GM21526 (cell line): Measurements from ENCODE around the gene ABTB2.

Source experiments
- ATAC-seq: cut with Tn5 transposase; IDR thresholded peaks from one replicate; pipeline ENCODE4 v1.9.1; 2021; ENCODE audit warnings: moderate library complexity; ENCODE audit not compliant: unreplicated experiment, low FRiP score

ABTB2 gene

GRCh38 chr11:34160049-34160721, 197.6 kb downstream of the ABTB2 start:
- ATAC-seq, result no peak

GRCh38 chr11:34158661-34159060, 199.1 kb downstream of the ABTB2 start:
- ATAC-seq, result no peak

DNA sequence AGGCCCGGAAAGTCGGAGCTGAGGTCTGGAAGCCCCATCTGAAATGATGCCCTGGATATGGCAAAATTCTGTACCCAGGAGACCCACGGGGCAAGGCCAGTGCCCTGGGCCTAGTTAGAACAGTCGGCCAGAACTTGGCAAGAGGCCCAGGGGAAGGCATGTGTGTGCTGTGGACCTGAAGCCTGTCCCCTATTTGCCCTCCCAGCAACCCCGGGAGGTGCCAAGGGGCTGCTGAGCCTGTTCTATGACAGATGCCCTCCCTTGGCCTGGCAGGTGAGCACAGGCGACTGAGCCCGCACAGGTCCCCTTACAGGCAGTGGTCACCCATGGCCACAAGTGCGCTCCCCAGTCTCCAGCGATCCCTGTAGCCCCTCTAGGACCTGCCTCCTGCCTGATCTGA, 200.6 kb downstream of the ABTB2 start:
- no peak for ATAC-seq

DNA sequence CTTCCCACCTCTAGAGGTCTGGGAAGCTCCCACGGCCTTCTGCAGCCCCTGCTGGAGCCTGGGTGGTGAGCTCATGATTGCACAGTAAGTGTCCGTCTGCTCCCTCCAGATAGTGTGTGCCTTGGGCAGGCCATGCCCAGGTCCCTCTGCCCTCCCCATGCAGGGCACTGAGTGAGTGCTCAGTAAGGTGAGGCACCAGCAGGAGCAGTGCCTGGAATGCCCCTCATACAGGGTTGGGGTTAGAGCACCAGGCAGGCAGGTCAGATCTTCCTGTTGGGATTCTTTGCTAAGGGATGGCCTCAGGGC, 202.1 kb downstream of the ABTB2 start:
- no peak for ATAC-seq

GRCh38 chr11:34155057-34155756, 202.6 kb downstream of the ABTB2 start:
- no peak for ATAC-seq

DNA sequence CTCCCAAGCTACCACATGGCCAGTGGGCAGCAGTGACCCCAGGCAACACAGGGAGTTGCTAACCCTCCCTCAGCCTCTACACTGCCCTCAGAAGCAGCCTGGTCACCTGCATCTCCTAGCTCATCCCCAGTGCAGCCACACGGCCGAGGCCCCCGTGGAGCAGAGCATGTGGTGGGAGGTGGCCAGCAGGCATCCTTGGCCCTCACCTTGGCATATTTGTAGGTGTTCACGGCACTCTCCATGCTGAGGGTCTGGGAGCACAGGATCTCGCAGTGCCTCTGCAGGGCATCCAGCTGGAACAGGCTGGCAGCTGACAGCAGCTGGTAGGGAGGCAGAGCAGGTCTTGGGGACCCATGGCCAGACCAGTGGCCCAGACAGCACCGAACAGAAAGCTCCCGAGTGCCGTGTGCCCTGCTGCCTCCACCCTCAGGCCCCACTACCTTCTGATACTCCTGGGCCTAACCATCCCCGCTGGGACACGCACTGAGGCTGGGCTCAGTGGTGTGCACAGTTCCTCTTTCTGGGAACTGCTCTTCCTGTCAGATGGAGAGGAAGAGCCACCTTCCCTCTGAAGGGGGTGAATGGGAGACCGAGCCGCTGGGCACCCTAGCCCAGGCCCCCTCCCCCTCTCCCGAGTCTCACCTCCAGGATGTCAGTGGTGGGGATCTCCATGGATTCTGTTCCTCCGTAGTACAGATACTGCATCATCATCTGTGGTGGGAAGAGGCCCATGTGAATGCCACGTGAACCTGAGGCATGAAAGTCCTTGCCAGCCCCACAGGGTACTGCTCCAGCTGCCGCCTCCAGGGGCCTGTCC, 203.5 kb downstream of the ABTB2 start:
- peak; percentile 63 for ATAC-seq

- no peak for ATAC-seq
Observed at GRCh38 chr11:34151916-34152845, 205.6 kb downstream of the ABTB2 start.

DNA sequence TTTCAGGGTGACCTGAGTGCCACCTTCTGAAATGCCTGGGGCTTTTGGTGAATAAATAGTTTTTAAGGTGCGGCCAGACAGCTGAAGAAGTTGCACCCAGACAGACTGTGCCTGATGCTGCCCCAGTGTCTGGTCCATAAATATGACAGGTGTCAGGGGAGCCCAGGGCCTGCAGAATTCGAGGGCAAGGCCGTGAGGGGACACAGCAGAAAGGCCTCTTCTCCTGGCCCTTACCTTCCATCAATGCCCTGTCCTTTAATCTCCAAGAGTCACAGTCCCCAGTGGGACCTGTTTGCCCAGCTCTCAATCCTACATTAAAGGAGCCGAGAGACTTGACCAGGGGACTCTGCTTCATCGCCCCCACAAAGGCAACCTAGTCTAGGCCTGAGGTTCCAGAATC, 206.6 kb downstream of the ABTB2 start:
- ATAC-seq, result no peak

- ATAC-seq, result no peak
Observed at GRCh38 chr11:34150494-34151151, 207.2 kb downstream of the ABTB2 start.

GRCh38 chr11:34149786-34150185, 208.0 kb downstream of the ABTB2 start:
- no peak for ATAC-seq

DNA sequence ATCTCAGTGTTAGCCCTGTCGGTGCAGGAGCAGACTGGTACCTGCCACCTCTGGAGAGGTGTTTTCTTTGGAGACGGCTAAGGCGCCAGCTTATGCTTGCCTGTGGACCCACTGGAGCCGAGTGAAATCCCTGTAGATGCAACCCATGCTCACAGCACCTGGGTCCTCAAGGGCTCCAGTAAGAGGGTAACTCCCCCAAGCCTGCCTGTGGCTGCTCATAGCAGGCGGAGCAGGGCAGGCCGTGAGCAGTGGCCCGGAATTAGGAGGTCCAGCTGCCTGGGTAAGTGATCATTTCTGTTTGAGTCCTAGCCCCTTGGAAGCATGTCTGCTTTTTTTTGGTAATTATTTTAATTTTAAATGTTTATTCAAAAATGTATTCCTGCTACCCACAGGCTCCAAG, 208.5 kb downstream of the ABTB2 start:
- ATAC-seq, result no peak

DNA sequence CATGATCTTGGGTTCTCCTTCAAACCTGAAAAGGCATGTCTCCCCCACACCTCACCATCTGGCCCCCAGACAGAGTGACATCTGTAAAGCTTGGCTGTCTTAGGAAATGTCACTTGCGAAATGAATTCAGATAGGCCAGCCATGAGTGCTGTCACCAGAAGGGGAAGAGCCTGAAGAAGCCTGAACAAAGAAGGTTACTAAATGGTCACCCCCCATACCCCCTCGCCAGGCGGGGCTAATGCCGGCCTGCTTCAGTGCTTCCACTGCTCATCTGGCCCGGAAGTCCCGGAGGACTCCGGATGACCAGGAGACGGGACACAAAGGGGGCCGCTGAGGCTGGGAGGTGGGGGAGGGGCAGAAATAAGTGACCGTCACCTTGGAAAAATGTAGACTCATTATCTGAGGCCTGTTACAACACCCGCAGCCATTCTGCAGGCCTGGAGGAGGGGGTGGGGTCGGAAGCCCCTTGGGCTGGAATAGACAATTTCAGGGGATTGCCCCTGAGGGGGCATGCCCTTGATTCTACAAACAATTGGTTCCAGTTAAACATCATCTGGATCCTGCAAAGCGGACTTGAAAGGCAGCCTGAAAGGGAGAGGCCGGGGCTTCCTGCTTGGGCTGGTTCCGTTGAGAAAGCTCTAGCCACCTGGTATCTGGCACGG, 209.2 kb downstream of the ABTB2 start:
- ATAC-seq, result no peak

DNA sequence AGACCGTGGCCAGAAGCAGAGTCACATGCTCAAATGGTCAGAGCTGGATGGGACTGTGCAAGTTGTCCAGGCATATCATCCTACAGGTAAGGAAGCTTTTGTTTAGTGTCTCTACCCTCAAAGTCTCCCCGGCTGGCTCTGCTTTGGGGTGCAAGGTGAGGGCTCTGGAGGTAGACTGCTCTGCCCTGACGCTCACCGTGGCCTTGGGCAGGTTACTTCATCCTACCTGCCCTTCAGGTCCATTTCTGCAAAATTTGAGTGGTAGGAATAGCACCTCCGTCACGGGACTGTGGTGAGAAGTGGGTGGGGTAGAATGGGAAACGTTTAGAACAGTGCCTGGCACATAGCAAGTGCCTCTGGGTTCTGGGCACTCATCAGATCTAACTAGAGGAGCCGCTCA, 210.2 kb downstream of the ABTB2 start:
- no peak for ATAC-seq

DNA sequence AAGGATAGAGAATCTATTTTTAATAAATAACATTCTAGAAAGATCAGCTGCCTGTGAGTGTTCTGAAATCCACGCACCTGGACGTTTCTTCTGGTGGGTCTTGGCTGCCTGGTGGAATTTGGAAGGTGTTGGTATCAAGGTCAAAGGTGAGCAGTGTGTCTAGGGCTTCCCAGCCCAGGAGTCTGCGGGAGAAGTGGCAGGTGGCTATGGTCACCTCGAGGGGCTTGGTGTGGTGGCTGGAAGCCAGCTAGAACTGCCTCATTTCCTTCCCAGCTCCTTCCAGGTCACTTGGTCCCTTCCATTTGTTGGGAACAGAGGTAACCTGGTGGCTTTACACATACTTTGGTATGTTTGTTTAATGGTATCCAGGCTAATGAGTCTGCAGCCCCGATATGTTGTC, 210.9 kb downstream of the ABTB2 start:
- no peak for ATAC-seq

GRCh38 chr11:34146411-34146810, 211.4 kb downstream of the ABTB2 start:
- no peak for ATAC-seq

GRCh38 chr11:34145847-34146381, 211.9 kb downstream of the ABTB2 start:
- ATAC-seq, result peak; percentile 48

GRCh38 chr11:34145073-34145472, 212.7 kb downstream of the ABTB2 start:
- peak; percentile 71 for ATAC-seq

DNA sequence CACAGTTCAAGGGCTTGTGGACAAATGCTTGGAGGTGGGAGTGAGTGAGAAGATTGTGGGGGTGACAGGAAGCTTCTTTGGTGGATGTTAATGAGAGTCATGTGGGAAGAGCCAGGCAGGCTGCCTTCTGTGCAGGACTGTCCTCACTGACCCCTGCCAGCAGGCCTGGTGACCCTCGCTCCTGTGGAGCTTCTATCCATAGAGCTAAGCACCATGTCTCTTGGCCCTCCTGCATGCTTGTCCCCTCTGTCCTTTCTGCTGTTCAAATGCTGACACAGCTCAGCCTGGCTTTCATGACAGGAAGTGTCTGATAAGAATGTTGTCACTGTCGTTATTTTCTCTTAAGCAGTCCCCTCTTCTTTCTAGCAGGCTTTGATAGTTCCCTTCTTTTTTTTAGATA, 214.8 kb downstream of the ABTB2 start:
- no peak for ATAC-seq

DNA sequence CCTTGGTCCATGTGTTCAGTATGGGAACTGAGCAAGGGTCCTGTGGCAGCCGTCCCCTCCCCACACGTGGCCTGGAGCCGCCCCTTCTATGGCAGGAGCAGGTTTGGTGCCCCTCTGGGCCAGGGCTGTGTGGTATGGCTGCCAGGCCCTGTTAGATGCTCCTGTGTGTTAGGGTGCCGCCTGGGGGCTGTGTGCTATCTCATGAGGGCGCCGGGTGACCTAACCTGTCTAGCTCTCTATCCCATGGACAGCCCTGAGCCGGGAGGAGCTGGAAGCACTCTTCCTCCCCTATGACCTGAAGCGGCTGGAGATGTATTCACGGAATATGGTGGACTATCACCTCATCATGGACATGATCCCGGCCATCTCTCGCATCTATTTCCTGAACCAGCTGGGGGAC, 217.7 kb downstream of the ABTB2 start:
- ATAC-seq, result no peak
